Measurements from ENCODE around the gene EIF2S3B. TPM values are rescaled to one million over a fixed set of nuclear protein-coding genes. Genes with fewer than 3 reads are reported as not detected.

EIF2S3B gene
- total RNA-seq, 1 experiment from 2014 or later, result 0.96 TPM

DNA sequence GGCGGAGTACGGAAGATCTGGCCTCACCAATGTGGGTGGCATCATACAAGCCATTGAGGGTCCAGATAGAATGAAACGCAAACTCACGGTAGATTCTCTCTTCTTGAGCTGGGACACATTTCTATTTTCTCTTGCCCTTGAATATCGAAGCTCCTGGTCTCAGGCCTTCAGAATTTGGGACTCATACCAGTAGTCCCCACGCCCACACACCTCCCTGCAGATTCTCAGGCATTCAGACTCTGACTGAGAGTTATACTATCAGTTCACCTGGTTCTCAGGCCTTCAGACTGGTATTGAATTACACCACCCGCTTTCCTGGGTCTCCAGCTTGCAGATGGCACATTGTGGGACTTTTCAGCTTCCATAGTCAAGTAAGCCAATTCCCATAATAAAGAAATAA lies 37.8 kb downstream of the EIF2S3B start:
- Histone ChIP-seq H3K9me2 (ENCODE audit: insufficient read depth) (0 out of 2 replicates have a peak, but pooled peaks cover 5% of the 10 kb centered on the region), H3K9me3 (ENCODE audit: insufficient read depth, low read depth) (no peaks in the 10 kb centered on the region), H3K4me3 (no peak overlapping the region), H3K4me1 (replicated peaks; ENCODE audit: insufficient read depth) (no peaks in the 10 kb centered on the region), H3K4me2 (no peak overlapping the region), H3K79me2 (ENCODE audit: low read depth) (no peaks in the 10 kb centered on the region), H3K36me3 (ENCODE audit: low read depth) (no peaks in the 10 kb centered on the region), H3F3A (ENCODE audit: insufficient read depth, low read depth) (no peaks in the 10 kb centered on the region), H4K20me1 (ENCODE audit: insufficient read depth) (no peaks in the 10 kb centered on the region), H3K27me3 (ENCODE audit: insufficient read depth, low read depth) (no peaks in the 10 kb centered on the region), H3K27ac (no peak overlapping the region), H2AFZ (no peak overlapping the region)
- POLR2A ChIA-PET (ENCODE audit: unreplicated experiment), result no interaction called here
- no peak for DNase-seq
- CTCF ChIA-PET, result no interaction called here
- no TSS peak for BruUV-seq (replicated peaks)
- intact Hi-C loops (cut with micrococcal nuclease; ENCODE audit: unreplicated experiment), result no loop called here
- TF ChIP-seq, protein P1, sequence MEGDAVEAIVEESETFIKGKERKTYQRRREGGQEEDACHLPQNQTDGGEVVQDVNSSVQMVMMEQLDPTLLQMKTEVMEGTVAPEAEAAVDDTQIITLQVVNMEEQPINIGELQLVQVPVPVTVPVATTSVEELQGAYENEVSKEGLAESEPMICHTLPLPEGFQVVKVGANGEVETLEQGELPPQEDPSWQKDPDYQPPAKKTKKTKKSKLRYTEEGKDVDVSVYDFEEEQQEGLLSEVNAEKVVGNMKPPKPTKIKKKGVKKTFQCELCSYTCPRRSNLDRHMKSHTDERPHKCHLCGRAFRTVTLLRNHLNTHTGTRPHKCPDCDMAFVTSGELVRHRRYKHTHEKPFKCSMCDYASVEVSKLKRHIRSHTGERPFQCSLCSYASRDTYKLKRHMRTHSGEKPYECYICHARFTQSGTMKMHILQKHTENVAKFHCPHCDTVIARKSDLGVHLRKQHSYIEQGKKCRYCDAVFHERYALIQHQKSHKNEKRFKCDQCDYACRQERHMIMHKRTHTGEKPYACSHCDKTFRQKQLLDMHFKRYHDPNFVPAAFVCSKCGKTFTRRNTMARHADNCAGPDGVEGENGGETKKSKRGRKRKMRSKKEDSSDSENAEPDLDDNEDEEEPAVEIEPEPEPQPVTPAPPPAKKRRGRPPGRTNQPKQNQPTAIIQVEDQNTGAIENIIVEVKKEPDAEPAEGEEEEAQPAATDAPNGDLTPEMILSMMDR (conservative IDR thresholded peaks at IDR 0.05), result no peak
- no peak for TF ChIP-seq EZH2 (IDR thresholded peaks at IDR 0.05; ENCODE audit: low read depth)

DNA sequence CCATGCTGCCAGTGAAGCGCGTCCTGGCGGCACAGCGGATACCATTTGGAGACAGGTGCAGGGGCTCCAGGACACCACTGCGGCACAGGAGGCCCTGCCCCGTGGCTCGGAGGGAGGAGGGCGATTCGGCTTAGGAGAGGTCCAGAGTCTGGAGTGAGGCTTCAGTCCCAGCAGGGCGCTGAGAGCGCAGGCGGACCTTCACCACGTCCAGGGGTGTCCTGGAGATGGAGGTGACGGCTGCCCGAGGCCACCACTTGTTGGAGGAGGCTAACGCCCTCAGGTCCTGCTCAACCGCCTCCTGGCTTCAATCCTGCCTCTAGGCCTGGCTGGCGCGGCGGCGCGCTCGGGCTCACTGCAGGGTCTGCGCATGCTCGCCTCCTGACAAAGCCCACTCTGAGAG lies 45.7 kb downstream of the EIF2S3B start:
- POLR2A ChIA-PET (ENCODE audit: unreplicated experiment), result no interaction called here
- Histone ChIP-seq H3K27me3 (ENCODE audit: insufficient read depth, low read depth) (no peaks in the 10 kb centered on the region), H3K36me3 (ENCODE audit: low read depth) (no peaks in the 10 kb centered on the region), H3K27ac (no peak overlapping the region), H2AFZ (no peak overlapping the region), H3K4me1 (replicated peaks; ENCODE audit: insufficient read depth) (no peaks in the 10 kb centered on the region), H3K79me2 (ENCODE audit: low read depth) (no peaks in the 10 kb centered on the region), H3F3A (ENCODE audit: insufficient read depth, low read depth) (no peaks in the 10 kb centered on the region), H4K20me1 (ENCODE audit: insufficient read depth) (no peaks in the 10 kb centered on the region), H3K4me3 (no peak overlapping the region), H3K9me3 (ENCODE audit: insufficient read depth, low read depth) (no peaks in the 10 kb centered on the region), H3K4me2 (no peak overlapping the region), H3K9me2 (ENCODE audit: insufficient read depth) (no peaks in the 10 kb centered on the region; the same call in 1 of the 2 replicates)
- no TSS peak for BruUV-seq (replicated peaks)
- intact Hi-C loops (cut with micrococcal nuclease; ENCODE audit: unreplicated experiment), result no loop called here
- no peak for DNase-seq
- CTCF ChIA-PET, result interaction anchor here (0.5 kb wide), 1 partner anchor 472 kb away, joined by 3 read pairs; no protein-coding TSS in a partner anchor
- TF ChIP-seq, protein P1 (conservative IDR thresholded peaks at IDR 0.05), result no peak
- no peak for TF ChIP-seq EZH2 (IDR thresholded peaks at IDR 0.05; ENCODE audit: low read depth)

DNA sequence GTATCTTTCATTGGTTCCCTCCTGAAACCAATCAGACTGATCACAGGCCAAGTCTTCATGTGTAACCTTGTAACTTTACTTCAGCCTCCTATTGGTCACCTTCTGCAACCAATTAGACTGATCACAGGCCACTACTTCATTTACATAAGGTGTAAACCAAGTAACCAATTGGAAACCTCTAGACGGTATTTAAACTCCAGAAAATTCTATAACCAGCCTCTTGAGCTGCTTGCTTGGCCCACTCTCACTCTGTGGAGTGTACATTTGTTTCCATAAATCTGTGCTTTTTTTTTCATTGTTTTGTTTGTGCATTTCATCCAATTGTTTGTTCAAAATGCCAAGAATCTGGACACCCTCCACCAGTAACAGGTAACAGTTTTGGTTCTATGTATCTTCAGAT lies 47.5 kb downstream of the EIF2S3B start:
- intact Hi-C loops (cut with micrococcal nuclease; ENCODE audit: unreplicated experiment), result no loop called here
- ChIA-PET POLR2A (ENCODE audit: unreplicated experiment) (no interaction called here), CTCF (no interaction called here)
- Histone ChIP-seq H3K27me3 (ENCODE audit: insufficient read depth, low read depth) (no peaks in the 10 kb centered on the region), H3K27ac (no peak overlapping the region), H4K20me1 (ENCODE audit: insufficient read depth) (no peaks in the 10 kb centered on the region), H3F3A (ENCODE audit: insufficient read depth, low read depth) (no peaks in the 10 kb centered on the region), H3K4me1 (replicated peaks; ENCODE audit: insufficient read depth) (no peaks in the 10 kb centered on the region), H3K9me2 (ENCODE audit: insufficient read depth) (no peaks in the 10 kb centered on the region; the same call in 1 of the 2 replicates), H2AFZ (no peak overlapping the region), H3K4me3 (no peak overlapping the region), H3K36me3 (ENCODE audit: low read depth) (no peaks in the 10 kb centered on the region), H3K4me2 (no peak overlapping the region), H3K79me2 (ENCODE audit: low read depth) (no peaks in the 10 kb centered on the region), H3K9me3 (ENCODE audit: insufficient read depth, low read depth) (no peaks in the 10 kb centered on the region)
- BruUV-seq (replicated peaks), result no TSS peak
- TF ChIP-seq, protein P1 (conservative IDR thresholded peaks at IDR 0.05), result no peak
- TF ChIP-seq EZH2 (IDR thresholded peaks at IDR 0.05; ENCODE audit: low read depth), result no peak
- DNase-seq, result no peak
